HepG2 (cell line): ENCODE measurements around the gene METRN. TPM values are rescaled to one million over a fixed set of nuclear protein-coding genes. Genes with fewer than 3 reads are reported as not detected.

ENCODE experiments used
- IRF1 ChIP-seq: sonication (generic); formaldehyde crosslinking; IDR thresholded peaks from 2 replicates; pipeline ENCODE4 v1.4.0; 2020; ENCODE audit warnings: low read depth, mild to moderate bottlenecking, missing genetic modification reagents
- POLR2AphosphoS5 ChIP-seq: IDR thresholded peaks from 2 replicates; pipeline ENCODE4 v1.6.1; 2012; ENCODE audit warnings: low read depth, low read length
- TCF7 ChIP-seq: sonication (generic); IDR thresholded peaks from 2 replicates; pipeline ENCODE4 v1.6.1; 2016; ENCODE audit warnings: antibody characterized with exemption, low read depth
- ZIK1 ChIP-seq: sonication (generic); formaldehyde crosslinking; IDR thresholded peaks from 2 replicates; pipeline ENCODE4 v1.5.0; 2020; ENCODE audit warnings: mild to moderate bottlenecking, low read depth, missing genetic modification reagents, borderline replicate concordance
- ZMAT3 ChIP-seq: sonication (generic); formaldehyde crosslinking; conservative IDR thresholded peaks from 2 replicates; pipeline ENCODE4 v1.7.0; 2021; ENCODE audit warnings: missing genetic modification reagents
- ZNF367 ChIP-seq: sonication (generic); formaldehyde crosslinking; IDR thresholded peaks from 2 replicates; pipeline ENCODE4 v1.4.0; 2020; ENCODE audit warnings: missing genetic modification reagents, borderline replicate concordance
- ZNF589 ChIP-seq: sonication (generic); formaldehyde crosslinking; conservative IDR thresholded peaks from 2 replicates; pipeline ENCODE4 v1.8.0; 2022; ENCODE audit warnings: mild to moderate bottlenecking, moderate library complexity, missing genetic modification reagents
- ZNF652 ChIP-seq: IDR thresholded peaks from 2 replicates; pipeline ENCODE4 v1.6.1; 2016; ENCODE audit warnings: low read depth, borderline replicate concordance
- ZNF710 ChIP-seq: sonication (generic); formaldehyde crosslinking; IDR thresholded peaks from 2 replicates; pipeline ENCODE4 v1.5.0; 2020; ENCODE audit warnings: mild to moderate bottlenecking, missing genetic modification reagents, borderline replicate concordance
- ZNF770 ChIP-seq: sonication (generic); formaldehyde crosslinking; IDR thresholded peaks from 2 replicates; pipeline ENCODE4 v1.5.0; 2020; ENCODE audit warnings: mild to moderate bottlenecking, missing genetic modification reagents
- ZNF773 ChIP-seq: sonication (generic); formaldehyde crosslinking; IDR thresholded peaks from 2 replicates; pipeline ENCODE4 v1.4.0; 2020; ENCODE audit warnings: missing genetic modification reagents, borderline replicate concordance
- polyA plus RNA-seq, 8 experiments: library from polyadenylated mRNA; depleted of rRNA in 3 of 8; stranded (reverse) in 7 of 8; unstranded in 1 of 8; fragments of >200 nt; fragmentation: Illumina TruSeq in 4 of 8; extraction: Trizol in 4 of 8; gene quantifications; 2 replicates each; pipeline versions ENCODE4 v1.2.1 to v1.2.3, GENCODE V29; 2011 to 2016; ENCODE audit warnings: low read depth in 4 of 8, missing spikeins in 1 of 8, mixed read lengths in 1 of 8; ENCODE audit not compliant: insufficient read depth in 1 of 8
- total RNA-seq, 5 experiments: library from RNA; depleted of rRNA; stranded (reverse); fragments of >200 nt; fragmentation: Illumina TruSeq; extraction: Trizol; gene quantifications; 2 replicates each; pipeline ENCODE4 v1.2.3, GENCODE V29; 2016; ENCODE audit warnings: low read depth in 1 of 5
- TF ChIP-seq, protein P1 (sequence below): sonication (generic); formaldehyde crosslinking; IDR thresholded peaks from 2 replicates; pipeline ENCODE4 v1.5.1; 2020; ENCODE audit warnings: missing genetic modification reagents, mild to moderate bottlenecking, borderline replicate concordance
- TF ChIP-seq, protein P2 (sequence below): sonication (generic); formaldehyde crosslinking; IDR thresholded peaks from 2 replicates; pipeline ENCODE4 v1.8.1; 2023; ENCODE audit warnings: mild to moderate bottlenecking, inconsistent platforms, moderate library complexity, missing genetic modification reagents, borderline replicate concordance
- TF ChIP-seq, protein P3 (sequence below): sonication (generic); formaldehyde crosslinking; IDR thresholded peaks from 2 replicates; pipeline ENCODE4 v1.4.0; 2020; ENCODE audit warnings: missing genetic modification reagents
- TF ChIP-seq, protein P4 (sequence below): sonication (generic); formaldehyde crosslinking; conservative IDR thresholded peaks from 2 replicates; pipeline ENCODE4 v1.4.0; 2020; ENCODE audit warnings: missing genetic modification reagents

The METRN gene
- total and polyA plus RNA-seq, 2 of the 13 experiments (the other 11 are each of a cell fraction or from before 2014, with no cell fraction given), result 25.5 to 46.1 TPM

DNA sequence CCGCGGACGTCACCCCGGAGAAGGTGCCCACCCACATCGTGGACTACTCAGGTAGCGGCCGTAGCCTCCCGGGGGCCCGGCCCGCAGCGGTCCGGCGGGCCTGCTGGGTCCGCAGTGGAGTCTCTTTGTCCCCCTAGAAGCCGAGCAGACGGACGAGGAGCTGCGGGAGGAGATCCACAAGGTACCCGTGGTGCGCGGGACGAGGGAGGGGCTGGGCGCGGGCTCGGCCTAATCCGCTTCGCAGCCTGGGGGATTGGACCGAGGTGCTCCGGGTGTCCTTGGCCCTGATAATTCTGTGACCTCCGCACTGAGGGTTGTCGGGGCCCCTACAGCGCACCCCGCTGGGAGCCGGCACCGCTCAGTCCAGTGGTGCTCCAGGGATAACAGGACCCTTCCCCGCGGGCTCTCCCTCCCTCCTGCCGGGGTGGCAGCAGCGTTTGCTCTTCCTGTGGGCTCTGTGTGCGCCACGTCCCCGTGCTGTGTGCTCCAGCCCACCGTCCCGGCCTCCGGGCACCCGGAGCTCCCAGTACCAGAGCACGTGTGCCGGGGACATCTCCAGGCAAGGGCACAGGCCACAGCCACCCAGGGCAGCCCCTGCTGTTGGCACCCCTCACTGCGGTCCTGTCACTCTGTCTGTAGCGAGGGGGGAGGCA, 46.3 kb upstream of the METRN start (continued):
- TF ChIP-seq ZNF710 (no peak), POLR2AphosphoS5 (no peak), ZNF367 (no peak), ZNF589 (CRISPR knock-in tag) (no peak), TCF7 (no peak), ZNF652 (no peak), ZIK1 (CRISPR knock-in tag) (no peak), ZNF770 (CRISPR knock-in tag) (no peak), ZMAT3 (no peak), ZNF773 (CRISPR knock-in tag) (no peak), IRF1 (CRISPR knock-in tag) (no peak)
- TF ChIP-seq, protein P1, sequence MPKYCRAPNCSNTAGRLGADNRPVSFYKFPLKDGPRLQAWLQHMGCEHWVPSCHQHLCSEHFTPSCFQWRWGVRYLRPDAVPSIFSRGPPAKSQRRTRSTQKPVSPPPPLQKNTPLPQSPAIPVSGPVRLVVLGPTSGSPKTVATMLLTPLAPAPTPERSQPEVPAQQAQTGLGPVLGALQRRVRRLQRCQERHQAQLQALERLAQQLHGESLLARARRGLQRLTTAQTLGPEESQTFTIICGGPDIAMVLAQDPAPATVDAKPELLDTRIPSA (CRISPR knock-in tag), result no peak
- TF ChIP-seq, protein P2, sequence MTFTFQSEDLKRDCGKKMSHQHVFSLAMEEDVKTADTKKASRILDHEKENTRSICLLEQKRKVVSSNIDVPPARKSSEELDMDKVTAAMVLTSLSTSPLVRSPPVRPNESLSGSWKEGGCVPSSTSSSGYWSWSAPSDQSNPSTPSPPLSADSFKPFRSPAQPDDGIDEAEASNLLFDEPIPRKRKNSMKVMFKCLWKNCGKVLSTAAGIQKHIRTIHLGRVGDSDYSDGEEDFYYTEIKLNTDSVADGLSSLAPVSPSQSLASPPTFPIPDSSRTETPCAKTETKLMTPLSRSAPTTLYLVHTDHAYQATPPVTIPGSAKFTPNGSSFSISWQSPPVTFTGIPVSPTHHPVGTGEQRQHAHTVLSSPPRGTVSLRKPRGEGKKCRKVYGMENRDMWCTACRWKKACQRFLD (CRISPR knock-in tag), result 0 out of 2 replicates have a peak, but pooled peaks have one; percentile 36
- TF ChIP-seq, protein P3, sequence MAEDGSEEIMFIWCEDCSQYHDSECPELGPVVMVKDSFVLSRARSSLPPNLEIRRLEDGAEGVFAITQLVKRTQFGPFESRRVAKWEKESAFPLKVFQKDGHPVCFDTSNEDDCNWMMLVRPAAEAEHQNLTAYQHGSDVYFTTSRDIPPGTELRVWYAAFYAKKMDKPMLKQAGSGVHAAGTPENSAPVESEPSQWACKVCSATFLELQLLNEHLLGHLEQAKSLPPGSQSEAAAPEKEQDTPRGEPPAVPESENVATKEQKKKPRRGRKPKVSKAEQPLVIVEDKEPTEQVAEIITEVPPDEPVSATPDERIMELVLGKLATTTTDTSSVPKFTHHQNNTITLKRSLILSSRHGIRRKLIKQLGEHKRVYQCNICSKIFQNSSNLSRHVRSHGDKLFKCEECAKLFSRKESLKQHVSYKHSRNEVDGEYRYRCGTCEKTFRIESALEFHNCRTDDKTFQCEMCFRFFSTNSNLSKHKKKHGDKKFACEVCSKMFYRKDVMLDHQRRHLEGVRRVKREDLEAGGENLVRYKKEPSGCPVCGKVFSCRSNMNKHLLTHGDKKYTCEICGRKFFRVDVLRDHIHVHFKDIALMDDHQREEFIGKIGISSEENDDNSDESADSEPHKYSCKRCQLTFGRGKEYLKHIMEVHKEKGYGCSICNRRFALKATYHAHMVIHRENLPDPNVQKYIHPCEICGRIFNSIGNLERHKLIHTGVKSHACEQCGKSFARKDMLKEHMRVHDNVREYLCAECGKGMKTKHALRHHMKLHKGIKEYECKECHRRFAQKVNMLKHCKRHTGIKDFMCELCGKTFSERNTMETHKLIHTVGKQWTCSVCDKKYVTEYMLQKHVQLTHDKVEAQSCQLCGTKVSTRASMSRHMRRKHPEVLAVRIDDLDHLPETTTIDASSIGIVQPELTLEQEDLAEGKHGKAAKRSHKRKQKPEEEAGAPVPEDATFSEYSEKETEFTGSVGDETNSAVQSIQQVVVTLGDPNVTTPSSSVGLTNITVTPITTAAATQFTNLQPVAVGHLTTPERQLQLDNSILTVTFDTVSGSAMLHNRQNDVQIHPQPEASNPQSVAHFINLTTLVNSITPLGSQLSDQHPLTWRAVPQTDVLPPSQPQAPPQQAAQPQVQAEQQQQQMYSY (CRISPR knock-in tag), result no peak
- TF ChIP-seq, protein P4, sequence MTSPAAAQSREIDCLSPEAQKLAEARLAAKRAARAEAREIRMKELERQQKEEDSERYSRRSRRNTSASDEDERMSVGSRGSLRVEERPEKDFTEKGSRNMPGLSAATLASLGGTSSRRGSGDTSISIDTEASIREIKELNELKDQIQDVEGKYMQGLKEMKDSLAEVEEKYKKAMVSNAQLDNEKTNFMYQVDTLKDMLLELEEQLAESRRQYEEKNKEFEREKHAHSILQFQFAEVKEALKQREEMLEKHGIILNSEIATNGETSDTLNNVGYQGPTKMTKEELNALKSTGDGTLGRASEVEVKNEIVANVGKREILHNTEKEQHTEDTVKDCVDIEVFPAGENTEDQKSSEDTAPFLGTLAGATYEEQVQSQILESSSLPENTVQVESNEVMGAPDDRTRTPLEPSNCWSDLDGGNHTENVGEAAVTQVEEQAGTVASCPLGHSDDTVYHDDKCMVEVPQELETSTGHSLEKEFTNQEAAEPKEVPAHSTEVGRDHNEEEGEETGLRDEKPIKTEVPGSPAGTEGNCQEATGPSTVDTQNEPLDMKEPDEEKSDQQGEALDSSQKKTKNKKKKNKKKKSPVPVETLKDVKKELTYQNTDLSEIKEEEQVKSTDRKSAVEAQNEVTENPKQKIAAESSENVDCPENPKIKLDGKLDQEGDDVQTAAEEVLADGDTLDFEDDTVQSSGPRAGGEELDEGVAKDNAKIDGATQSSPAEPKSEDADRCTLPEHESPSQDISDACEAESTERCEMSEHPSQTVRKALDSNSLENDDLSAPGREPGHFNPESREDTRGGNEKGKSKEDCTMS (CRISPR knock-in tag), result no peak
